HCT116 (cell line): ENCODE measurements around the gene DDX20. TPM values are rescaled to one million over a fixed set of nuclear protein-coding genes. Genes with fewer than 3 reads are reported as not detected.

Experiments
- ATAC-seq: fragments of 200-7000 bp; cut with Tn5 transposase; 2 replicates; pipeline ENCODE4 v1.9.1; 2020; ENCODE audit warnings: mild to moderate bottlenecking, moderate library complexity
- BruUV-seq: library from RNA; stranded (reverse); fragments of 400-500 nt; replicated peaks from 2 replicates; lab custom pipeline; 2021; lab: Mats Ljungman, UMichigan
- CTCF ChIA-PET: fragments of 300-600 bp; sonication (Branson Sonifier 250); formaldehyde crosslinking; loops from one replicate; lab custom pipeline; 2021; ENCODE audit warnings: antibody characterized with exemption; lab: Charles Lee
- POLR2A ChIA-PET: fragments of 300-600, 350-600 bp; sonication (Branson Sonifier 250); formaldehyde crosslinking; loops from one replicate; lab custom pipeline; 2021; ENCODE audit warnings: antibody characterized with exemption; lab: Charles Lee
- RAD21 ChIA-PET, 2 experiments: fragments of 300-600 bp; sonication (Branson Sonifier 250); formaldehyde crosslinking; loops; one replicate each; lab custom pipeline; 2023; ENCODE audit warnings: low total read pairs in 2 of 2; ENCODE audit not compliant: uncharacterized antibody in 2 of 2, unreplicated experiment in 2 of 2, low non-redundant PET in 1 of 2; lab: Charles Lee
- DNase-seq: peaks from one replicate; pipeline ENCODE4 v3.0.0-alpha.2; 2010; ENCODE audit warnings: low read depth, low spot score
- H2AFZ ChIP-seq: fragments of 200-600 bp; shearing (Covaris generic), sonication (generic); 2 replicates; pipeline ENCODE4 v1.6.1; 2017; ENCODE audit warnings: low read depth, mixed run types, mixed read lengths, antibody characterized with exemption, low read length; ENCODE audit not compliant: poor library complexity, severe bottlenecking
- H3K27ac ChIP-seq: 2 replicates; pipeline ENCODE4 v1.5.1; 2012; ENCODE audit warnings: low read depth, low read length
- H3K27me3 ChIP-seq: fragments of 200-600 bp; sonication (generic); 2 replicates; pipeline ENCODE4 v1.6.1; 2016; ENCODE audit warnings: mixed run types, low read length, mixed read lengths; ENCODE audit not compliant: insufficient read depth
- H3K36me3 ChIP-seq, 2 experiments: fragments of 200-500 bp in 1 of 2; fragments of 200-600 bp in 1 of 2; sonication (Bioruptor generic) in 1 of 2; sonication (generic) in 1 of 2; 2 replicates each; pipeline versions ENCODE4 v1.5.1 to v1.6.1; 2014 to 2016; ENCODE audit warnings: low read length in 2 of 2, inconsistent platforms in 1 of 2, mixed read lengths in 1 of 2, mixed run types in 1 of 2; ENCODE audit not compliant: insufficient read depth in 2 of 2, control insufficient read depth in 1 of 2
- H3K4me1 ChIP-seq, 2 experiments: fragments of 200-600 bp in 1 of 2; sonication (generic) in 1 of 2; 2 replicates each; pipeline versions ENCODE4 v1.5.1 to v1.6.1; 2012 to 2017; ENCODE audit warnings: low read length in 2 of 2, inconsistent platforms in 1 of 2, mild to moderate bottlenecking in 1 of 2, mixed read lengths in 1 of 2, mixed run types in 1 of 2, moderate library complexity in 1 of 2; ENCODE audit not compliant: insufficient read depth in 2 of 2, control insufficient read depth in 1 of 2
- H3K4me2 ChIP-seq: fragments of 200-600 bp; sonication (generic); 2 replicates; pipeline ENCODE4 v1.6.1; 2017; ENCODE audit warnings: mixed run types, low read length, mixed read lengths
- H3K4me3 ChIP-seq, 2 experiments: fragments of 200-600 bp in 1 of 2; sonication (generic) in 1 of 2; replicated peaks in 1 of 2; 2 replicates each; pipeline ENCODE4 v1.5.1; 2011 to 2016; ENCODE audit warnings: low read length in 2 of 2, control low read depth in 1 of 2, low read depth in 1 of 2, mild to moderate bottlenecking in 1 of 2, mixed read lengths in 1 of 2, mixed run types in 1 of 2
- H3K79me2 ChIP-seq: fragments of 200-600 bp; sonication (generic); 2 replicates; pipeline ENCODE4 v1.6.1; 2017; ENCODE audit warnings: mild to moderate bottlenecking, mixed run types, low read length, moderate library complexity, mixed read lengths; ENCODE audit not compliant: insufficient read depth
- H3K9ac ChIP-seq: fragments of 200-600 bp; sonication (generic); 2 replicates; pipeline ENCODE4 v1.6.1; 2016; ENCODE audit warnings: low read length, mixed read lengths
- H3K9me2 ChIP-seq: fragments of 200-600 bp; sonication (generic), shearing (Covaris generic); 2 replicates; pipeline ENCODE4 v1.6.1; 2017; ENCODE audit warnings: mixed run types, mild to moderate bottlenecking, moderate library complexity; ENCODE audit not compliant: insufficient read depth
- H3K9me3 ChIP-seq, 2 experiments: fragments of 200-500 bp in 1 of 2; fragments of 200-600 bp in 1 of 2; sonication (Bioruptor generic) in 1 of 2; sonication (generic) in 1 of 2; 2 replicates each; pipeline ENCODE4 v1.6.1; 2014 to 2017; ENCODE audit warnings: low read length in 2 of 2, mixed read lengths in 2 of 2, inconsistent platforms in 1 of 2, low read depth in 1 of 2, mild to moderate bottlenecking in 1 of 2, mixed run types in 1 of 2, moderate library complexity in 1 of 2; ENCODE audit not compliant: control insufficient read depth in 1 of 2, insufficient read depth in 1 of 2
- H4K20me1 ChIP-seq: fragments of 200-600 bp; sonication (generic), shearing (Covaris generic); 2 replicates; pipeline ENCODE4 v1.6.1; 2017; ENCODE audit warnings: mixed run types, mild to moderate bottlenecking, moderate library complexity; ENCODE audit not compliant: insufficient read depth
- ATF3 ChIP-seq: IDR thresholded peaks from 2 replicates; pipeline ENCODE4 v1.6.1; 2012
- CBX3 ChIP-seq: IDR thresholded peaks from 2 replicates; pipeline ENCODE4 v1.6.1; 2012; ENCODE audit warnings: low read depth
- CEBPB ChIP-seq: IDR thresholded peaks from 2 replicates; pipeline ENCODE4 v1.6.1; 2012; ENCODE audit warnings: low read depth
- CTCF ChIP-seq, 3 experiments: fragments of 200-600 bp in 1 of 3; sonication (generic) in 1 of 3; IDR thresholded peaks in 2 of 3; conservative IDR thresholded peaks in 1 of 3; 2 replicates each; pipeline ENCODE4 v1.5.1; 2012 to 2017; ENCODE audit warnings: low read depth in 2 of 3, low read length in 2 of 3, antibody characterized with exemption in 1 of 3, borderline replicate concordance in 1 of 3, control low read depth in 1 of 3, mild to moderate bottlenecking in 1 of 3, mixed read lengths in 1 of 3, mixed run types in 1 of 3, moderate library complexity in 1 of 3; ENCODE audit not compliant: insufficient read depth in 1 of 3
- EZH2 ChIP-seq: fragments of 200-600 bp; sonication (generic); IDR thresholded peaks from 2 replicates; pipeline ENCODE4 v1.6.1; 2017; ENCODE audit warnings: antibody characterized with exemption, mixed run types
- EZH2phosphoT487 ChIP-seq: fragments of 200-600 bp; IDR thresholded peaks from 2 replicates; pipeline ENCODE4 v1.6.1; 2018; ENCODE audit warnings: antibody characterized with exemption, borderline replicate concordance
- FOSL1 ChIP-seq: IDR thresholded peaks from 2 replicates; pipeline ENCODE4 v1.6.1; 2012; ENCODE audit warnings: low read depth
- JUND ChIP-seq: IDR thresholded peaks from 2 replicates; pipeline ENCODE4 v1.6.1; 2012
- MAX ChIP-seq: IDR thresholded peaks from 2 replicates; pipeline ENCODE4 v1.6.1; 2012
- POLR2AphosphoS5 ChIP-seq: IDR thresholded peaks from 2 replicates; pipeline ENCODE4 v1.6.1; 2011; ENCODE audit warnings: mild to moderate bottlenecking, low read depth, low read length, moderate library complexity
- RAD21 ChIP-seq: IDR thresholded peaks from 2 replicates; pipeline ENCODE4 v1.6.1; 2012; ENCODE audit warnings: low read depth, mild to moderate bottlenecking
- REST ChIP-seq: IDR thresholded peaks from 2 replicates; pipeline ENCODE4 v1.6.1; 2012; ENCODE audit warnings: low read depth
- SIN3A ChIP-seq: IDR thresholded peaks from 2 replicates; pipeline ENCODE4 v1.6.1; 2012; ENCODE audit warnings: low read depth
- SP1 ChIP-seq: IDR thresholded peaks from 2 replicates; pipeline ENCODE4 v1.6.1; 2012; ENCODE audit warnings: low read depth
- SRF ChIP-seq: IDR thresholded peaks from 2 replicates; pipeline ENCODE4 v1.6.1; 2012; ENCODE audit warnings: low read depth
- YY1 ChIP-seq: IDR thresholded peaks from 2 replicates; pipeline ENCODE4 v1.6.1; 2011; ENCODE audit warnings: low read length, low read depth, moderate library complexity, mild to moderate bottlenecking; ENCODE audit not compliant: insufficient replicate concordance; ENCODE audit errors: extremely low read depth
- ZFX ChIP-seq: fragments of 450-650 bp; IDR thresholded peaks from 2 replicates; pipeline ENCODE4 v1.6.1; 2017
- intact Hi-C: fragments of 100-400 bp; cut with micrococcal nuclease; formaldehyde crosslinking; loops from 2 replicates; pipeline ENCODE4 v1.10.0; 2022
- total RNA-seq: library from RNA; stranded (reverse); gene quantifications from one replicate; pipeline ENCODE4 v1.2.1, GENCODE V29; 2021; ENCODE audit not compliant: unreplicated experiment

The DDX20 gene
- total RNA-seq, 1 experiment from 2014 or later = 14.9 TPM

GRCh38 chr1:111707906-111708305 is 47.8 kb upstream of the DDX20 start:
- TF ChIP-seq POLR2AphosphoS5 = no peak
- TF ChIP-seq EZH2phosphoT487 = no peak
- no peak for TF ChIP-seq CBX3
- no peak for TF ChIP-seq ZFX
- no peak for TF ChIP-seq SIN3A
- no peak for TF ChIP-seq SRF
- H3K79me2 ChIP-seq = no peaks in the 10 kb centered on the region
- no peak overlapping the region for H3K9ac ChIP-seq
- ChIA-PET RAD21 (no interaction called here), POLR2A (no interaction called here), CTCF (no interaction called here)
- no peak overlapping the region for H3K4me3 ChIP-seq
- ATAC-seq = no peak
- intact Hi-C loops = no loop called here
- DNase-seq = no peak
- H3K4me2 ChIP-seq = no peak overlapping the region
- no peak overlapping the region for H3K27ac ChIP-seq
- BruUV-seq = no TSS peak
- peaks cover 3 to 16% of the 10 kb centered on the region in 2 experiments; a peak in 3 of 4 replicates for H3K36me3 ChIP-seq
- no peaks in the 10 kb centered on the region for H4K20me1 ChIP-seq
- H3K9me3 ChIP-seq = no peaks in the 10 kb centered on the region
- H3K9me2 ChIP-seq = no peaks in the 10 kb centered on the region
- no peak overlapping the region for H2AFZ ChIP-seq
- H3K4me1 ChIP-seq = peaks cover 9 to 12% of the 10 kb centered on the region in 2 experiments
- no peaks in the 10 kb centered on the region for H3K27me3 ChIP-seq

- H3K4me2 ChIP-seq = no peak overlapping the region
- DNase-seq (no peak), ATAC-seq (no peak)
- no peaks in the 10 kb centered on the region for H3K79me2 ChIP-seq
- no peaks in the 10 kb centered on the region for H3K27me3 ChIP-seq
- BruUV-seq = no TSS peak
- H3K4me3 ChIP-seq = no peak overlapping the region
- no peak overlapping the region for H3K9ac ChIP-seq
- CTCF ChIA-PET = no interaction called here
- no peaks in the 10 kb centered on the region for H4K20me1 ChIP-seq
- peaks cover 3 to 11% of the 10 kb centered on the region in 2 experiments; a peak in 3 of 4 replicates for H3K36me3 ChIP-seq
- POLR2A ChIA-PET = no interaction called here
- peaks cover under 1 to 3% of the 10 kb centered on the region in 2 experiments for H3K4me1 ChIP-seq
- H3K9me3 ChIP-seq = no peaks in the 10 kb centered on the region
- RAD21 ChIA-PET = no interaction called here
- no peak overlapping the region for H3K27ac ChIP-seq
- H2AFZ ChIP-seq = no peak overlapping the region
- no peaks in the 10 kb centered on the region for H3K9me2 ChIP-seq
- intact Hi-C loops = no loop called here
- TF ChIP-seq CEBPB (no peak), CTCF (IDR thresholded peaks at IDR 0.05 in 2 of 3, conservative IDR thresholded peaks at IDR 0.05 in 1 of 3; ENCODE audit: borderline replicate concordance in 1 of 3, insufficient read depth in 1 of 3, low read depth in 2 of 3, low read length in 2 of 3) (no peak), SRF (no peak), MAX (no peak), EZH2 (no peak), REST (no peak), YY1 (no peak), JUND (no peak), ZFX (no peak), FOSL1 (no peak), ATF3 (no peak), SP1 (no peak), POLR2AphosphoS5 (no peak), RAD21 (no peak)
These were observed 45.7 kb upstream of the DDX20 start for GRCh38 chr1:111709986-111710385.
